Measurements from ENCODE around the gene NTN3.

Gene NTN3

DNA sequence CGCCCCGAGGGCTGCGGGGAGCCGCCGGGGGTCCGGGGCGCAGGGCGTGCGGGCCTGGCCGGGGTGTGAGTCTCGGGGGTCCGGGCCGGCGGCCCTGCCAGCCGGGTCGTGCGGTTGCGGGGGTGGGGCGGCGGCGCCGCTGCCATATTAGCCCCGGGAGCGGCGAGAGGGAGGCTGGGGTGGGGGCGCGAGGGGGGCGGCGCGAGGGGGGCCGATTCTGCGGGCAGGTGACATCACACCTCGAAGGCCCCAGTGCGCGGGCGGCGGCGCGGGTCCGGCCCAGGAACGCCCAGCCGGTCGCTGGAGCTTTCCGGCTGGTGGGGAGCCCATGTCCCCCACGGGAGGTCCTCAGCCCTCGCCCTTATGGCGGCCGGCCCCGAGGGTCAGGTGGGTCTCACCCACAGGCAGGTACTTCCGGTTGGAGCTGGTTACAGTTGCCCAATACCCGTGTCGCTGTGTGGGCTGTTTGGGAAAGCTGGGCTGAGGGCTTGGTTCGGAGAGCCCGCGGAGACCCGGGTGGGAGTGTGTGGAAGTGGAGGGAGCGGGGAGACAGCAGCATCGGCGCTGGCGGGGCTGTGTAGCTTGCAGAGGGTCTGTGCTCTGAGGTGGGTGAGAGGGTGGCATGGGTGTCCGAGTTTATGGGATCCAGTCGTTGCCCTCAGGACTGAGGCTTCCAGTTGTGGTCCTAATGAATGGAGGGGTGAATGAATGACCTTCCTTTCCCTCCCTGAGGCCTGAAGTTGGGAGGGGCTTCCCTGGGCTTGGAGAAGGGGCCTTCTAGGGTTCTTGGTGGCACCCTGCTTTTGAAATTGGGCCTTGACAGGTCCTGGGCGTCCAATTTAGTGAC lies 43.5 kb downstream of the NTN3 start:
- DNase-seq (ENCODE audit: low read depth in 2 of 2) = no peak

DNA sequence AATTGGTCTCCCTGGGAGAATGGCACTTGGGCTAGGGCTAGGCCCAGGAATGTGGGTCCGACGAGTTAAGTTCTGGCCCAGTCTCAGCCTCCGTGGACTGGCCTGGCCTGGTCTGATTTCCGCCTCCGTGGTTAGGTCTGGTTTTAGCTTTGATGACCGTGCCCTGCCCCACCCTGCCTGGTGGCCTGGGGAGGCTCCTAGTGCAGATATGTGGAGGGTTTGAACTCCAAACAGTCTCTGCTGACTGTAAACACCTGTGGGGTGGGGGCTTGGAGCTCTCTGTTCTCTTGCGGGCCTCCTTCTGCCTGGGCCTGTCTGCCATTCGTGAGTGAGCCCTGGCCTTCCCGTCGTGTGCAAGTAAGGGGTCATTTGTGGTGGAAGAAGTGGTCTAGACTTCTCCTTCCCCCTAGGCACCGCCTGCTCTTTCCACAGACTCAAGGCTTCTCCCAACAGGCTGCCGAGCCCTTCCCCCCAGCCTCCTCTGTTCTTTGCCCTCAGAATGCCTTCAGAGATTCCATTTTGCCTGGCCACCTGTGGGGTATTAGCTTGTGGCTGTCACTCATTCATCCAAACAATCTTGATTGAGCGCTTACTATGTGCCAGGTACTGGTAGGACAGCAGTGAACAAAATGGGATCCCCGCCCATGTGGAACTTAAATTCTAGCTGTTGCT lies 44.2 kb downstream of the NTN3 start:
- DNase-seq (ENCODE audit: low read depth in 2 of 2) = no peak

DNA sequence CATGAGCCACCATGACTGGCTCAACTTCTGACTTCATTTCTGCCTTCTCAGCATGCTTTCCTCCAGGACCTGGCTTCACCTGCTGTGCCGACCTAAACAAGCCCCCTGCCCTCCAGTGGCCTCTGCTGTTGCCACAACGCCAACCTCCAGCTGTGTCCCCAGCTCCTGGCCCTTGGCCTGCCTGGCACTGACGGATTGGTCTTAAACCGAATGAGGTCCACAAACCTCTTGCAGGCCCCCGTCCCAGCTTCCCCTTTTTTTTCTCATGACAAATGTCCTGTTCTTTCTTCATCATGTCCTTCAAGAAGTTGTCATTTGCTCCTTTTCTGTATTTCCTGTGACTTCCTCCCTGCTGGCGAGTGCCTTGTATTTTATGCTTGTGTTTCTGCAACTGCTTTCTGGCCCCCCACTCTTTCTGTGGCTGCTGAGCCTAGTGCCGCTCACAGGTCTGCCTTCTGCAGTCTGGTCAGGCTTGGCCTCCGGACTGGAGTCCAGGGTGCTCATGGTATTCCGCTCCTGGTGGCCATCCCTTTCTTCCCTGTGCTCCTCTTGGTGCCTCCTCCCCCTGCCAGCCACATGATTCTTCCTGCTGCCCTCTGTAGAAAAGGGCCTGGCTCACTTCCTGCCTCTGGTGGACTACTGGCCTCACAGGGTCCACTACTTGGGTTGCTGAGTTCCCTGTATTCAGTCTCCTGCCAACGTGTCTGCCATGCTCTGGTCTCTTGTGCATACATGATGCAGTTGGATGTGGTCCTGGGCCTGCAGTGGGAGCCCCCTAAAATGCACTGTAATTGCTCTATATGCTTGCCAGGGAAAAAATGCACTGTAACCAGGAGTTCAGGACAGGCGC lies 45.5 kb downstream of the NTN3 start:
- no peak for DNase-seq (ENCODE audit: low read depth in 2 of 2)

DNA sequence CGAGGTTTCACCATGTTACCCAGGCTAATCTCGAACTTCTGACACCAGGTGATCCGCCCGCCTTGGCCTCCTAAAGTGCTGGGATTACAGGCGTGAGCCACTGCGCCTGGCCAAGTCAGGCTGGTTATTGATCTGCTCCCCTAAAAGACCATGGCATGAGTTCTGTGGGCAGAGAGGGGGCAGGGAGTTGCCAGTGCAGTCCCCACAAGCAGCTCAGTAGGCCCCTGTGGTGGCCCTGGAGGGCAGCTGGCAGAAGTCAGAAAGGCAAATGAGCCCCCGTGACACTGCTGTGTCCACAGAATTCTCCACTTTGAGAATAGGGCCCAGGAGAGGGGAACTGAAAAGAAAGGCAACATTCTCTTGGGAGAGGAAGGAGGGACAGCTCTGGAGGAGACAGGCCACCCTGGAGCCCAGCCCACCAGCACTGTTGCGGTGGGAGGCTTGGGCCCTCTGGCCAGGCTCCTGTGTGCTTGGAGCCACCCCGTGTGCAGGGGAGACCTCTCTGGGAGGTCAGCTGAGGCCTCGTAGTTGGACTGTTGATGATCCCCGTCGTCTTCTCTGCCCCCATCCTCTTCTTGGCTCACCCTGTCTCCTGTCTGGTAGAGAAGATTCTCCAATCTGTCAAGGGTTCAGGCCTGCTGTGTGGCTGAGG lies 47.0 kb downstream of the NTN3 start:
- DNase-seq (ENCODE audit: low read depth in 2 of 2) = no peak

DNA sequence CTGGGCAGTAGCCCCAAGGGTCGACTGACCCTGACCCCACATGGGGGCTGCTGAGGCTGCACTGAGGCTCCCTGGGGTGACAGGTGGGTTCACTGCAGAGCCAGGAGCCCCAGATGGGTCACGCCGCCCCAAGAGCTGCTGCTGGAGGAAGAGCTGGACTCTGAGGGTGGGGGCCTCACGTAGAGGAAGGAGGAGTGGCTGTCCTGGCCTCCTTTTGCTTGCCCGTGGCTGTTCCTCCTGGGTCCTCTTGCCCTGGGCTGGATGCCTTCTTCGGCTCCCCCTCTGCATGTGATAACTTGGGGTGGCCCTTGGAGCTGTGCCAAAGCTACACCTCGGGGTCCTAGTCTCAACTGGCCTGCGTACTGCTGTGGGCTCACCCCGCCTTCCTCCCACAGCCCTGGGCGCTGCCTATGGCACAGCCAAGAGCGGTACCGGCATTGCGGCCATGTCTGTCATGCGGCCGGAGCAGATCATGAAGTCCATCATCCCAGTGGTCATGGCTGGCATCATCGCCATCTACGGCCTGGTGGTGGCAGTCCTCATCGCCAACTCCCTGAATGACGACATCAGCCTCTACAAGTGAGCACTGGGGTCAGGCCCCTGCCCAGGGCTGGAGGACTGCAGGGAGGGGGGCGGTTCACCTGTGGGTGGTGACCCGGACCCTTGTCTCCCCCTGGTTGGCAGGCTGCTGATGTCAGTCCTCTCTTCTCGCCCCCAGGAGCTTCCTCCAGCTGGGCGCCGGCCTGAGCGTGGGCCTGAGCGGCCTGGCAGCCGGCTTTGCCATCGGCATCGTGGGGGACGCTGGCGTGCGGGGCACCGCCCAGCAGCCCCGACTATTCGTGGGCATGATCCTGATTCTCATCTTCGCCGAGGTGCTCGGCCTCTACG lies 48.0 kb downstream of the NTN3 start:
- DNase-seq (ENCODE audit: low read depth in 2 of 2) = no peak

DNA sequence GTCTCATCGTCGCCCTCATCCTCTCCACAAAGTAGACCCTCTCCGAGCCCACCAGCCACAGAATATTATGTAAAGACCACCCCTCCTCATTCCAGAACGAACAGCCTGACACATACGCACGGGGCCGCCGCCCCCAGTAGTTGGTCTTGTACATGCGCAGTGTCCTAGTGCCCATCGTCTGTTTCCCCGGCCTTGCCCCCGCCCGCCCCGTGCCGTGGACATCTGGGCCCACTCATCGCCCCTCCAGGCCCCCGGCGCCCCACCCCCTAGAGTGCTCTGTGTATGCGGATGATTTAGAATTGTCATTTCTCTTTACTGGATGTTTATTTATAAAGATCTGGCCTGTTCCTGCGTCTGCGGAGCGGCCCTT lies 48.6 kb downstream of the NTN3 start:
- DNase-seq (ENCODE audit: low read depth in 2 of 2) = no peak

DNA sequence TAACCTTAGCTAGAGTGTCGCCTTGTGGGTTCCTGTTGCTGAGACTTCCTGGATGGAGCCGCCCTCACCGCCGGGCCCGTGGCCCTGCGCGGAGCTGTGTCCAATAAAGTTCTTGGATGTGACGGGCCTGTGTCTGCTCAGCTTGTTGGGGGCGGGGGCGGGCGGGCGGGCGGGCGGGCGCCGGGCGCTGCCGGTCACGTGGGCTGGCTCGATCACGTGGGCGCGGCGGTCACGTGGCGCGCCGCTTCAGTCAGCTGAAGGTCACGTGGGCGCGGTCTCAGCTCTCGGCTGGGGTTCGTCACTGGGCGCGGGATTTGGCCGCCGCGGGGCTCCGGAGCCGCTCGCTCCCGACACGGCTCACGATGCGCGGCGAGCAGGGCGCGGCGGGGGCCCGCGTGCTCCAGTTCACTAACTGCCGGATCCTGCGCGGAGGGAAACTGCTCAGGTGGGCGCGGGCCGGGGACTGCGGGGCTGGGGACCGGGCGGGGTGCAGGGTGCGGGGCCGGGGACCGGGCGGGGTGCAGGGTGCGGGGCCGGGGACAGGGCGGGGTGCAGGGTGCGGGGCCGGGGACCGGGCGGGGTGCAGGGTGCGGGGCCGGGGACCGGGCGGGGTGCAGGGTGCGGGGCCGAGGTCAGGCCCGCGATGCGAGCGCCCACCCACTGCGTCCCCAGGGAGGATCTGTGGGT lies 49.1 kb downstream of the NTN3 start, which contains the start of gene AMDHD2:
TSS of gene AMDHD2 (plus strand) at position 275 of the 687 bp plus-strand sequence. CDS start at position 363, 88 bp downstream.
- DNase-seq (ENCODE audit: low read depth in 2 of 2) = peak; percentile 75 to 77

DNA sequence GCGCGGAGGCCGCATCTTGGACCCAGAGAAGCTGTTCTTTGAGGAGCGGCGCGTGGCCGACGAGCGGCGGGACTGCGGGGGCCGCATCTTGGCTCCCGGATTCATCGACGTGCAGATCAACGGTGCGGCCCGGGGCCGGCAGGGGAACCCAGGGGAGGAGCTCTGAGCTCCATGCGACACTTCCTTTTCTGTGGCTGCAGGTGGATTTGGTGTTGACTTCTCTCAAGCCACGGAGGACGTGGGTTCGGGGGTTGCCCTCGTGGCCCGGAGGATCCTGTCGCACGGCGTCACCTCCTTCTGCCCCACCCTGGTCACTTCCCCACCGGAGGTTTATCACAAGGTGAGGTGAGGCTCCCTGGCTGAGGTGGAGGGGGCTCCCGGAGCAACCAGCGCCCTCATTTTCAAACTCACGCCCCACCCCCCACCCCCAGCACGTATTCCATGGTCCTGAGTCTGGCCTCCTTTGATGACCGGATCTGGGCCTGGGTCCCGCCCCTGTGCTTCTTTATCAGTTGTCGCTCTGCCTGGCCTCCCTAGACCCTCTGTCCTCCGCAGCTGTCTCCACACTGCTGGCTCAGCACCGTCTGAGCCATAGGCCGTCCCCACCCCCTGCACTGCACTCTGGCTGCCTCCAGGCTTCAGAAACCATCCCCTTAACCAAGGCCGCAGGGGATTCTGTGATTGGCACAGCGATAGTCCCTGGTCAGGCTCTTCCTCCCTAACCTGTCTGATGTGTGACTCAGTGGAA lies 49.9 kb downstream of the NTN3 start:
- peak in 1 of 2 donors; percentile 28 for DNase-seq (ENCODE audit: low read depth in 2 of 2)
